ENCODE data around the gene ANKRD30B. TPM values are rescaled to one million over a fixed set of nuclear protein-coding genes. Genes with fewer than 3 reads are reported as not detected.
"Not testable (repeated sequence)": the region's sequence is repeated elsewhere in the genome, so short reads cannot be mapped to it uniquely, and the experiment has no call there.

Gene ANKRD30B, protein sequence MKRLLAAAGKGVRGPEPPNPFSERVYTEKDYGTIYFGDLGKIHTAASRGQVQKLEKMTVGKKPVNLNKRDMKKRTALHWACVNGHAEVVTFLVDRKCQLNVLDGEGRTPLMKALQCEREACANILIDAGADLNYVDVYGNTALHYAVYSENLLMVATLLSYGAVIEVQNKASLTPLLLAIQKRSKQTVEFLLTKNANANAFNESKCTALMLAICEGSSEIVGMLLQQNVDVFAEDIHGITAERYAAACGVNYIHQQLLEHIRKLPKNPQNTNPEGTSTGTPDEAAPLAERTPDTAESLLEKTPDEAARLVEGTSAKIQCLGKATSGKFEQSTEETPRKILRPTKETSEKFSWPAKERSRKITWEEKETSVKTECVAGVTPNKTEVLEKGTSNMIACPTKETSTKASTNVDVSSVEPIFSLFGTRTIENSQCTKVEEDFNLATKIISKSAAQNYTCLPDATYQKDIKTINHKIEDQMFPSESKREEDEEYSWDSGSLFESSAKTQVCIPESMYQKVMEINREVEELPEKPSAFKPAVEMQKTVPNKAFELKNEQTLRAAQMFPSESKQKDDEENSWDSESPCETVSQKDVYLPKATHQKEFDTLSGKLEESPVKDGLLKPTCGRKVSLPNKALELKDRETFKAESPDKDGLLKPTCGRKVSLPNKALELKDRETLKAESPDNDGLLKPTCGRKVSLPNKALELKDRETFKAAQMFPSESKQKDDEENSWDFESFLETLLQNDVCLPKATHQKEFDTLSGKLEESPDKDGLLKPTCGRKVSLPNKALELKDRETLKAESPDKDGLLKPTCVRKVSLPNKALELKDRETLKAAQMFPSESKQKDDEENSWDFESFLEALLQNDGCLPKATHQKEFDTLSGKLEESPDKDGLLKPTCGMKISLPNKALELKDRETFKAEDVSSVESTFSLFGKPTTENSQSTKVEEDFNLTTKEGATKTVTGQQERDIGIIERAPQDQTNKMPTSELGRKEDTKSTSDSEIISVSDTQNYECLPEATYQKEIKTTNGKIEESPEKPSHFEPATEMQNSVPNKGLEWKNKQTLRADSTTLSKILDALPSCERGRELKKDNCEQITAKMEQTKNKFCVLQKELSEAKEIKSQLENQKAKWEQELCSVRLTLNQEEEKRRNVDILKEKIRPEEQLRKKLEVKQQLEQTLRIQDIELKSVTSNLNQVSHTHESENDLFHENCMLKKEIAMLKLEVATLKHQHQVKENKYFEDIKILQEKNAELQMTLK (N-terminal part only)
- total RNA-seq, result not detected
- polyA plus RNA-seq (2013, experiment 1 of 2), result not detected
- polyA plus RNA-seq (2013, experiment 2 of 2), result not detected
- total RNA-seq, result 0 to 0.20 (median 0) reads per million in 172 experiments

DNA sequence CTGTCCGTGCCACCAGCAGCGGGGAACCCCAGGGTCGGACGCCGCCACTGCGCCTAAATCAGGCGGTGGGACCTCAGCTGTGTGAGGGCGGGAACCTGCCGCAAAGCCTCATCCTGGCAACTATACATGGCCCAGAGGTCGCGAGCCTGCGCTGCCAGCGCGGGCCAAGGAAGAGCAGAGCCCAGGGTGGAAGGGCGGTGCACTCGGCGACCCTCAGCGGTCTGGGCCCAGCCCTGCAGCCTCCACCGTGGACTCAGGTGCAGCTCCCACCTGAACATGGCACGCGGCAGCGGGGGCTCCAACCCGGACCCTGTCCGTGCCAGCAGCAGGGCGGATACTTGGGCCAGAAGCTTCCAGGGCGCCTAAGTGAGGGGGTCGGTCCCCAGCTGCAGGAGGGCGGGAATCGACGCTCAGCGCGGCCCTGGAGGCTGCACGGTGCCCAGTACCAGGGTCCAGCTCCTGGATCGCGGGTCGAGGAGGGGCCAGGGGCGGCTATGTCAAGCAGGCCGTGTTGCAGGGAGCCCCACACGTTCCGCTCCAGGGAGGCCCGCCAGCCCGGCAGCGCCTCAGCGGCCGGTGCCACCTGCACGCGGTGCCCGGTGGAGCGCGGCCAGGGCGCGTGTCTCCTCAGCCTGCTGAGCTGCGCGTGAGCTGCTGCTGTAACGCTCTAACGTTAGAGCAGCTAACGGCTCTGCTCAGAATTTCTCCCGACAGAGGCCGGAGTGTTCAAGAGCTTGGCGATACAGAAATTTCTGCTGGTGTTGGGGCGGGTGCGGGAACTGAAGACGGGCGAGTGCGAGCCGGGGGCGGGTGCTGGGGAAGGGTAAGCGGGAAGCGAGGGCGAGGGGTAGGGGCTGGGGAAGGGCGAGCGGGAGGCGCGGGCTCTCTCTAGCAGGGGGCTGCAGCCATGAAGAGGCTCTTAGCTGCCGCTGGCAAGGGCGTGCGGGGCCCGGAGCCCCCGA is at the start of gene ANKRD30B:
ANKRD30B (plus strand) TSS at position 660 of the 962 bp plus-strand sequence; CDS start at position 908, 248 bp downstream.
- H3K4me3 Mint-ChIP-seq, result peak within 1 kb of the TSS; percentile 80
- H3K27ac ChIP-seq (ENCODE audit: low read depth in 1 of 2, low read length in 2 of 2), result no peak within 1 kb of the TSS
- intact Hi-C loops (cut with DNase I, micrococcal nuclease), result no loop called here
- H3K27me3 ChIP-seq (ENCODE audit: control insufficient read depth in 1 of 2, insufficient read depth in 2 of 2, low read length in 2 of 2), result peaks cover 6 to 11% of the 10 kb centered on the region in 2 experiments
- H3K9me3 Mint-ChIP-seq, result no peaks in the 10 kb centered on the region
- H3K4me1 ChIP-seq (ENCODE audit: insufficient read depth, low read length), result peaks cover 5% of the 10 kb centered on the region
- ChIA-PET CTCF (no interaction called here), POLR2A (no interaction called here)
- peaks cover 0 to 19% of the 10 kb centered on the region in 2 experiments for H3K9me3 ChIP-seq (ENCODE audit: control insufficient read depth in 1 of 2, insufficient read depth in 1 of 2, low read length in 2 of 2)
- no peaks in the 10 kb centered on the region for H3K36me3 Mint-ChIP-seq (ENCODE audit: low read depth)
- TF ChIP-seq, protein P1, sequence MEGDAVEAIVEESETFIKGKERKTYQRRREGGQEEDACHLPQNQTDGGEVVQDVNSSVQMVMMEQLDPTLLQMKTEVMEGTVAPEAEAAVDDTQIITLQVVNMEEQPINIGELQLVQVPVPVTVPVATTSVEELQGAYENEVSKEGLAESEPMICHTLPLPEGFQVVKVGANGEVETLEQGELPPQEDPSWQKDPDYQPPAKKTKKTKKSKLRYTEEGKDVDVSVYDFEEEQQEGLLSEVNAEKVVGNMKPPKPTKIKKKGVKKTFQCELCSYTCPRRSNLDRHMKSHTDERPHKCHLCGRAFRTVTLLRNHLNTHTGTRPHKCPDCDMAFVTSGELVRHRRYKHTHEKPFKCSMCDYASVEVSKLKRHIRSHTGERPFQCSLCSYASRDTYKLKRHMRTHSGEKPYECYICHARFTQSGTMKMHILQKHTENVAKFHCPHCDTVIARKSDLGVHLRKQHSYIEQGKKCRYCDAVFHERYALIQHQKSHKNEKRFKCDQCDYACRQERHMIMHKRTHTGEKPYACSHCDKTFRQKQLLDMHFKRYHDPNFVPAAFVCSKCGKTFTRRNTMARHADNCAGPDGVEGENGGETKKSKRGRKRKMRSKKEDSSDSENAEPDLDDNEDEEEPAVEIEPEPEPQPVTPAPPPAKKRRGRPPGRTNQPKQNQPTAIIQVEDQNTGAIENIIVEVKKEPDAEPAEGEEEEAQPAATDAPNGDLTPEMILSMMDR (IDR thresholded peaks at IDR 0.05), result no peak
- H3K36me3 ChIP-seq (ENCODE audit: insufficient read depth, low read length), result no peaks in the 10 kb centered on the region
- H3K27me3 Mint-ChIP-seq, result peaks cover 22% of the 10 kb centered on the region
- peak in 2 of 14 experiments; percentile 3 to 9 for DNase-seq
- H3K4me3 ChIP-seq (ENCODE audit: low read length), result no peak within 1 kb of the TSS
- H3K4me1 Mint-ChIP-seq (ENCODE audit: low read depth), result peaks cover 4% of the 10 kb centered on the region
- ATAC-seq (ENCODE audit: poor library complexity), result no peak
- H3K27ac Mint-ChIP-seq, result no peak within 1 kb of the TSS

DNA sequence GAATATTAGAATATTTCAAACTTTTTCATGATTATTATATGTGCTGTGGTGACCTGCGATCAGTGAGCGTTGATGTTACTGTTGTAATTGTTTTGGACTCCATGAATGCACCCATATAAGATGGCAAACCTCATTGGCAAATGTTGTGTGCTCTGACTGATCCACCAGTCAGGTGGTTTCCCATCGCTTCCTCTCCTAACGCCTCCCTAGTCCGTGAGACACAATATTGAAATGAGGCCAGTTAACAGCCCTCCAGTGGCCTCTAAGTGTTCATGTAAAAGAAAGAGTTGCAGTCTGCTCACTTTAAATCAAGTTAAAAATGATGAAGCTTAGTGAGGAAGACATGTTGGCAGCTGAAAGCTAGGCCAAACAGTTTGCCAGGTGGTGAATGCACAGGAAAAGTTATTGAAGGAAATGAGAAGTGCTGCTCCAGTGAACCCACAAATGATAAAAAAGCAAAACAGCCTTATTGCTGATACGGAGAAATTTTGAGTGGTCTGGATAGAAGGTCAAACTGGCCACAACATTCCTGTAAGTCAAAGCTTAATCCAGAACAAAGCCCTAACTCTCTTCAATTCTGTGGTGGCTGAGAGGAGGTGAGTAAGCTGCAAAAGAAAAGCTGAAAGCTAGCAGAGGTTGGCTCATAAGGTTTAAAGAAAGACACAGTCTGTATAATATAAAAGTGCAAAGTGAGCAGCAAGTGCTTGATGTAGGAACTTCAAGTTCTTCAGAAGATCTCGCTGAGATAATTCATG is 46.5 kb upstream of the ANKRD30B start:
- H3K27ac Mint-ChIP-seq; H3K9me3 ChIP-seq (ENCODE audit: control insufficient read depth in 1 of 2, insufficient read depth in 1 of 2, low read length in 2 of 2); intact Hi-C loops (cut with DNase I, micrococcal nuclease); H3K4me1 Mint-ChIP-seq (ENCODE audit: low read depth); H3K36me3 ChIP-seq (ENCODE audit: insufficient read depth, low read length); H3K27ac ChIP-seq (ENCODE audit: low read depth in 1 of 2, low read length in 2 of 2); H3K4me1 ChIP-seq (ENCODE audit: insufficient read depth, low read length); CTCF ChIA-PET; DNase-seq; H3K36me3 Mint-ChIP-seq (ENCODE audit: low read depth); H3K27me3 ChIP-seq (ENCODE audit: control insufficient read depth in 1 of 2, insufficient read depth in 2 of 2, low read length in 2 of 2); H3K27me3 Mint-ChIP-seq; ATAC-seq (ENCODE audit: poor library complexity); H3K4me3 ChIP-seq (ENCODE audit: low read length); H3K9me3 Mint-ChIP-seq; H3K4me3 Mint-ChIP-seq; POLR2A ChIA-PET: not testable (repeated sequence)

DNA sequence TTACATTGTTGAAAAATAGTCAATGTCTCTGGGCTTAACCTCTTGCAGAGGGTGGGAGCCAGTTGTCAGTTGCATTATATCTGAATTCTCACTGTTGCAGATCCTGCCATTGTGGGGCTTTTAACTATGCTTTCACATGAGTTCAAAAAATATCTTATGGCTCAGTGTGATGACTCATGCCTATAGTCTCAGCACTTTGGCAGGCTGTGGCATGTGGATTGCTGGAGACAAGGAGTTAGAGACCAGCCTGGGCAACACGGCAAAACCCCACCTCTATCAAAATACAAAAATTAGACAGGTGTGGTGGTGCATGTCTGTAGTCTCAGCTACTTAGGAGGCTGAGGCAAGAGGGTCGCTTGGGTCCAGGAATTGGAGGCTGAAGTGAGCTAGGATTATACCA is 38.2 kb upstream of the ANKRD30B start:
- ATAC-seq (ENCODE audit: poor library complexity); H3K4me3 Mint-ChIP-seq; H3K36me3 Mint-ChIP-seq (ENCODE audit: low read depth); H3K27me3 ChIP-seq (ENCODE audit: control insufficient read depth in 1 of 2, insufficient read depth in 2 of 2, low read length in 2 of 2); DNase-seq; CTCF ChIA-PET; POLR2A ChIA-PET; H3K27ac Mint-ChIP-seq; H3K27ac ChIP-seq (ENCODE audit: low read depth in 1 of 2, low read length in 2 of 2); H3K4me1 Mint-ChIP-seq (ENCODE audit: low read depth); H3K4me1 ChIP-seq (ENCODE audit: insufficient read depth, low read length); intact Hi-C loops (cut with DNase I, micrococcal nuclease); H3K27me3 Mint-ChIP-seq; H3K9me3 Mint-ChIP-seq; H3K4me3 ChIP-seq (ENCODE audit: low read length); H3K9me3 ChIP-seq (ENCODE audit: control insufficient read depth in 1 of 2, insufficient read depth in 1 of 2, low read length in 2 of 2); H3K36me3 ChIP-seq (ENCODE audit: insufficient read depth, low read length): not testable (repeated sequence)

DNA sequence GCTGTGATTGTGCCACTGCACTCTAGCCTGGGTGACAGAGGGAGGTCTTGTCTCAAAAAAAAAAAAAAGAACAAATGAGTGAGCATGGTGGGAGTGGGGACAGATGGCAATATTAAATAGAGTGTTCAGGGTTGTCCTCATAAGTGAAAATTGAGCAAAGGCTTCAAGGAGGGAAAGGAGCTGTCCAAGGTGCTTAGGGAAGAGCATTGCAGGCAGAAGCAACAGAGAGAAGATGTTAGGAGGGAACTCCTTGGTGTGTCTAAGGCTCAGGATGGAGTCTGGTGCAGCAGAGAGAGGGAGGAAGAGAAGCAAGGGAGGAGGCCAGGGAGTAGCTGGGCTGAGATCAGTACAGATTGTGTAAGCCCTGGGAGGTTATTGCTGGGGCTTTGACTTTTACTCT is 26.4 kb upstream of the ANKRD30B start:
- H3K4me3 Mint-ChIP-seq; H3K36me3 ChIP-seq (ENCODE audit: insufficient read depth, low read length); H3K27me3 ChIP-seq (ENCODE audit: control insufficient read depth in 1 of 2, insufficient read depth in 2 of 2, low read length in 2 of 2); H3K4me3 ChIP-seq (ENCODE audit: low read length); POLR2A ChIA-PET; DNase-seq; H3K27ac Mint-ChIP-seq; H3K27me3 Mint-ChIP-seq; H3K4me1 ChIP-seq (ENCODE audit: insufficient read depth, low read length); H3K4me1 Mint-ChIP-seq (ENCODE audit: low read depth); H3K9me3 ChIP-seq (ENCODE audit: control insufficient read depth in 1 of 2, insufficient read depth in 1 of 2, low read length in 2 of 2); H3K9me3 Mint-ChIP-seq; intact Hi-C loops (cut with DNase I, micrococcal nuclease); ATAC-seq (ENCODE audit: poor library complexity); CTCF ChIA-PET; H3K27ac ChIP-seq (ENCODE audit: low read depth in 1 of 2, low read length in 2 of 2); H3K36me3 Mint-ChIP-seq (ENCODE audit: low read depth): not testable (repeated sequence)

DNA sequence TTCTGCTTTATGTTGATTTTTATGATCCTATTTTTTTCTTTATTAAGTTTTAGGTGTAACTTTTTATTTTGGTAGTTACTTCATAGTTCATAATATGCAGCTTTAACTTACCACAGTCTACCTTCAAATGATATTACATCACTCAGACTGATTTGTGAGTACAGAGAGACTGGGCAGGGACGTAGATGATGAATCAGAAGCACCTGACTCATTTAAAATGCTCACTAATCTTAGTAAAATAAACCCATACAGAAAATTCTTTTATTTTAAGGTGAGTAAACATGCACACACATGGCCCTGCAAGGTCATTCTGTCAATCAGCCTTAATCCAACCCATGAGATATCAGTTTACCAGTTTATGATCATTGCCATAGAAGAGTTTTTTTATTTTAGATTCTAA is 8.9 kb upstream of the ANKRD30B start:
- not testable (repeated sequence) for H3K9me3 Mint-ChIP-seq; H3K4me1 ChIP-seq (ENCODE audit: insufficient read depth, low read length)

More for the DNA sequence above, 8.9 kb upstream of the ANKRD30B start:
- H3K4me3 ChIP-seq (ENCODE audit: low read length); H3K27ac ChIP-seq (ENCODE audit: low read depth in 1 of 2, low read length in 2 of 2); H3K4me3 Mint-ChIP-seq; DNase-seq; CTCF ChIA-PET; H3K4me1 Mint-ChIP-seq (ENCODE audit: low read depth); H3K27ac Mint-ChIP-seq; H3K36me3 Mint-ChIP-seq (ENCODE audit: low read depth); H3K9me3 ChIP-seq (ENCODE audit: control insufficient read depth in 1 of 2, insufficient read depth in 1 of 2, low read length in 2 of 2); POLR2A ChIA-PET; H3K27me3 ChIP-seq (ENCODE audit: control insufficient read depth in 1 of 2, insufficient read depth in 2 of 2, low read length in 2 of 2); ATAC-seq (ENCODE audit: poor library complexity); H3K27me3 Mint-ChIP-seq; H3K36me3 ChIP-seq (ENCODE audit: insufficient read depth, low read length); intact Hi-C loops (cut with DNase I, micrococcal nuclease): not testable (repeated sequence)

Data from CD4-positive, alpha-beta T cell (primary cell).